Measurements from ENCODE around the gene DDX25. TPM values are rescaled to one million over a fixed set of nuclear protein-coding genes. Genes with fewer than 3 reads are reported as not detected.

DDX25 gene
- total and polyA plus RNA-seq, 10 of the 15 experiments (the other 5 are each of a cell fraction or from before 2014, with no cell fraction given) = 0.05 TPM; not detected in 9

DNA sequence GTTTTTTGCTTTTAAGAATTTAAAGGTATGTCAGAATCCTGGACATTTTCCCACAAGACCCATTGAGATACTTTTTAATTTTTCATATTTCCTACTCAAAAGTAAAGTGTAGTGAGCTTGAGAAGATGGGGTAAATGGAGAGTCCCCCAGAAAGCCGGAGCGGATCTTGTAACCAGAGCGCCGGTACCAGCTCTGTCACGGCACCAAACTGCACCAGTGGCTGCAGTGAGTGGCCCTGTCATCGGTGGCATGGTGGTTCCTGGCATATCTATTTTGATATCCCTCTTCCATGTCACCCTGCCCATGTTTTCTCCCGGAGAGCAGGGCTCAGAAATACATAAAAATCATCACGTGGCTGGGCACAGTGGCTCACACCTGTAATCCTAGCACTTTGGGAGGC lies 19.3 kb downstream of the DDX25 start:
- no peaks in the 10 kb centered on the region for H3K27me3 ChIP-seq (replicated peaks in 1 of 2; ENCODE audit: control insufficient read depth in 2 of 2, insufficient read depth in 2 of 2, low read length in 1 of 2)
- WGBS (ENCODE audit: insufficient coverage, insufficient replicate concordance, low lambda C conversion rate, missing lambda C conversion rate) = 67% methylated on average over 8 of the region's 8 CpGs
- no peak overlapping the region for H2AFZ ChIP-seq (ENCODE audit: control insufficient read depth, low read depth, low read length)
- H3K9me3 ChIP-seq (replicated peaks; ENCODE audit: control insufficient read depth, insufficient read depth, low read length) = no peaks in the 10 kb centered on the region
- BruUV-seq (replicated peaks) = no TSS peak
- SMC1A ChIA-PET (ENCODE audit: uncharacterized antibody, unreplicated experiment) = interaction anchor here (0.6 to 6.3 kb wide), 6 partner anchors 13 to 271 kb away, joined by 3 to 61 read pairs (median 4); no protein-coding TSS in a partner anchor
- CTCF ChIA-PET = interaction anchor here (0.6 to 5.9 kb wide), 12 partner anchors 11 to 557 kb away, joined by 3 to 120 read pairs (median 5); partner anchors contain the start of gene PUS3
- H3K9ac ChIP-seq (ENCODE audit: control insufficient read depth, insufficient read depth, low read length) = no peak overlapping the region
- H3K79me2 ChIP-seq (ENCODE audit: control insufficient read depth, insufficient read depth, low read length) = no peaks in the 10 kb centered on the region
- intact Hi-C loops (cut with micrococcal nuclease; ENCODE audit: unreplicated experiment) = loop anchor here (1.0 to 10.0 kb wide), 4 partner anchors 139 to 391 kb away; partner anchors contain the start of gene CDON
- H3K27ac ChIP-seq (ENCODE audit: control insufficient read depth, insufficient read depth) = no peak overlapping the region
- no peaks in the 10 kb centered on the region for H3K36me3 ChIP-seq (ENCODE audit: control insufficient read depth in 2 of 2, insufficient read depth in 2 of 2, low read length in 1 of 2)
- H3K4me3 ChIP-seq = no peak overlapping the region
- TF ChIP-seq BRCA1 (IDR thresholded peaks at IDR 0.05; ENCODE audit: low read depth, low read length) (no peak), IKZF2 (IDR thresholded peaks at IDR 0.05) (no peak), MYC (IDR thresholded peaks at IDR 0.05; ENCODE audit: insufficient read depth, insufficient read length, insufficient replicate concordance, low read length, severe bottlenecking) (no peak), NFYA (IDR thresholded peaks at IDR 0.05; ENCODE audit: borderline replicate concordance, low read depth, low read length) (no peak), KLF5 (IDR thresholded peaks at IDR 0.05; ENCODE audit: partially characterized antibody) (no peak)
- TF ChIP-seq, protein P1, sequence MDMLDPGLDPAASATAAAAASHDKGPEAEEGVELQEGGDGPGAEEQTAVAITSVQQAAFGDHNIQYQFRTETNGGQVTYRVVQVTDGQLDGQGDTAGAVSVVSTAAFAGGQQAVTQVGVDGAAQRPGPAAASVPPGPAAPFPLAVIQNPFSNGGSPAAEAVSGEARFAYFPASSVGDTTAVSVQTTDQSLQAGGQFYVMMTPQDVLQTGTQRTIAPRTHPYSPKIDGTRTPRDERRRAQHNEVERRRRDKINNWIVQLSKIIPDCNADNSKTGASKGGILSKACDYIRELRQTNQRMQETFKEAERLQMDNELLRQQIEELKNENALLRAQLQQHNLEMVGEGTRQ (IDR thresholded peaks at IDR 0.05; ENCODE audit: borderline replicate concordance, low read depth, low read length) = no peak
- RAD21 ChIA-PET (ENCODE audit: unreplicated experiment) = interaction anchor here (2.0 to 3.7 kb wide), 2 partner anchors 266 to 270 kb away, joined by 6 to 27 read pairs; no protein-coding TSS in a partner anchor
- no peak overlapping the region for H3K4me2 ChIP-seq (ENCODE audit: control insufficient read depth, insufficient read depth)
- in situ Hi-C loops (cut with MboI) = loop anchor here (5.0 kb wide), 1 partner anchor 269 kb away; no protein-coding TSS in a partner anchor
- DNase-seq (ENCODE audit: low read depth, low spot score) = no peak
- no peak for ATAC-seq
- no peaks in the 10 kb centered on the region for H3K4me1 ChIP-seq (ENCODE audit: control insufficient read depth, insufficient read depth, low read length)
- FAIRE-seq = no peak
- no peaks in the 10 kb centered on the region for H4K20me1 ChIP-seq (ENCODE audit: control insufficient read depth, insufficient read depth)
- POLR2A ChIA-PET = no interaction called here

Data from GM12878 (cell line).